Epithelial cell of prostate (primary cell): ENCODE measurements around the gene CIC.
"Not testable (repeated sequence)": the region's sequence is repeated elsewhere in the genome, so short reads cannot be mapped to it uniquely, and the experiment has no call there.

ENCODE experiments used
- DNase-seq: peaks from one replicate; pipeline ENCODE4 v3.0.0-alpha.2; 2011; ENCODE audit warnings: low read depth, low spot score
- H3K27ac ChIP-seq: fragments of 450-650 bp; 2 replicates; pipeline ENCODE4 v1.5.1; 2017; ENCODE audit warnings: mild to moderate bottlenecking

The CIC gene

GRCh38 chr19:42254089-42254849 lies 14.8 kb upstream of the CIC start:
- H3K27ac ChIP-seq, result peak overlapping the region; percentile 93
- no peak for DNase-seq

GRCh38 chr19:42254850-42255765 lies 13.9 kb upstream of the CIC start, which contains the start of gene ERF:
ERF (minus strand) TSS chr19:42255128; CDS start chr19:42254999, 129 bp downstream.
- no peak for DNase-seq
- peak within 1 kb of the TSS; percentile 93 for H3K27ac ChIP-seq

- H3K27ac ChIP-seq, result peak overlapping the region; percentile 93
- no peak for DNase-seq
These were observed 13.0 kb upstream of the CIC start for GRCh38 chr19:42255766-42256745.

- DNase-seq, H3K27ac ChIP-seq: not testable (repeated sequence)
These were observed 11.2 kb upstream of the CIC start for GRCh38 chr19:42257842-42258241.

GRCh38 chr19:42261763-42262162 lies 7.3 kb upstream of the CIC start:
- H3K27ac ChIP-seq, result no peak overlapping the region
- DNase-seq, result no peak

GRCh38 chr19:42266105-42266504 lies 2.9 kb upstream of the CIC start:
- not testable (repeated sequence) for DNase-seq, H3K27ac ChIP-seq

GRCh38 chr19:42266928-42267603 lies 2.0 kb upstream of the CIC start:
- not testable (repeated sequence) for DNase-seq, H3K27ac ChIP-seq

GRCh38 chr19:42267644-42268141 lies 1.4 kb upstream of the CIC start:
- peak overlapping the region; percentile 99 for H3K27ac ChIP-seq
- no peak for DNase-seq

- peak; percentile 95 for DNase-seq
- H3K27ac ChIP-seq, result peak overlapping the region; percentile 99
These were observed 829 bp upstream of the CIC start for GRCh38 chr19:42268142-42268703.

GRCh38 chr19:42269478-42270345 lies 660 bp downstream of the CIC start:
- H3K27ac ChIP-seq, result peak overlapping the region; percentile 99
- DNase-seq, result no peak

GRCh38 chr19:42270346-42271044 lies 1.4 kb downstream of the CIC start:
- DNase-seq, result peak; percentile 93

GRCh38 chr19:42271045-42271419 lies 2.0 kb downstream of the CIC start:
- no peak for DNase-seq
- H3K27ac ChIP-seq, result peak overlapping the region; percentile 99

More at GRCh38 chr19:42270346-42271044, 1.4 kb downstream of the CIC start:
- peak overlapping the region; percentile 99 for H3K27ac ChIP-seq

GRCh38 chr19:42271861-42272534 lies 2.9 kb downstream of the CIC start:
- peak overlapping the region; percentile 99 for H3K27ac ChIP-seq
- no peak for DNase-seq

GRCh38 chr19:42272535-42272897 lies 3.5 kb downstream of the CIC start:
- DNase-seq, result no peak
- no peak overlapping the region for H3K27ac ChIP-seq

GRCh38 chr19:42272989-42273406 lies 3.9 kb downstream of the CIC start:
- no peak overlapping the region for H3K27ac ChIP-seq
- no peak for DNase-seq

- no peak for DNase-seq
- no peak overlapping the region for H3K27ac ChIP-seq
These were observed 4.5 kb downstream of the CIC start for GRCh38 chr19:42273407-42274064.
